ENCODE measurements around the gene GLS.

- TF ChIP-seq CTCF (conservative IDR thresholded peaks at IDR 0.05 in 1 of 2, IDR thresholded peaks at IDR 0.05 in 1 of 2; ENCODE audit: extremely low read depth in 1 of 2, insufficient read depth in 1 of 2, low read depth in 1 of 2, low read length in 2 of 2) (no peak), EZH2 (IDR thresholded peaks at IDR 0.05; ENCODE audit: borderline replicate concordance, low read length) (no peak)
Observed at GRCh38 chr2:190841707-190842505, 38.7 kb upstream of the GLS start.
